Left cardiac atrium (tissue), 4 donors: ENCODE data around the gene COG7. TPM values are rescaled to one million over a fixed set of nuclear protein-coding genes. Genes with fewer than 3 reads are reported as not detected.
"Not testable (repeated sequence)": the region's sequence is repeated elsewhere in the genome, so short reads cannot be mapped to it uniquely, and the experiment has no call there.

ENCODE experiments used
- ATAC-seq, 2 donors: fragments of 200-7000 bp; cut with Tn5 transposase; one replicate each; pipeline ENCODE4 v1.9.1; 2020; ENCODE audit warnings: mild to moderate bottlenecking in 2 of 2, moderate library complexity in 2 of 2
- DNase-seq: peaks from one replicate; pipeline ENCODE4 v3.0.0-alpha.2; 2020
- intact Hi-C, 2 donors: fragments of 100-400 bp; cut with DNase I; formaldehyde crosslinking; loops; one replicate each; pipeline versions ENCODE4 v1.14.1 to v1.15.1; 2022 to 2023
- long read RNA-seq: library from polyadenylated mRNA; unstranded; transcript quantifications from one replicate; pipeline ENCODE4 v2.0.0, GENCODE V29; 2021
- total RNA-seq, 2 donors: library from RNA; stranded (reverse); fragmentation: NEBNext Ultra II Directional; extraction: Animal tissue kit (Norgen Biotek cat#: 25700); gene quantifications; one replicate each; pipeline ENCODE4 v1.2.1, GENCODE V29; 2021
- donor health status: DM: no; HTN: yes; CAD: no.
- donor health status: DM: no; HTN: yes; CAD: no; lungs with severe emphysema.
- donor health status: DM: yes; HTN: yes; CAD: no.
- donor health status: Dilated cardiomyopathy.

The COG7 gene
- 10 to 100 TPM; 11.3 TPM for total RNA-seq
- long read RNA-seq, transcript COG7-201 (17 exons, 2,926 nt), result major isoform, 9 of 12 reads
- long read RNA-seq, partial matches to known transcripts, result 1 of 12 reads
- long read RNA-seq, other reads (novel, unspliced or antisense), result 2 of 12 reads

DNA sequence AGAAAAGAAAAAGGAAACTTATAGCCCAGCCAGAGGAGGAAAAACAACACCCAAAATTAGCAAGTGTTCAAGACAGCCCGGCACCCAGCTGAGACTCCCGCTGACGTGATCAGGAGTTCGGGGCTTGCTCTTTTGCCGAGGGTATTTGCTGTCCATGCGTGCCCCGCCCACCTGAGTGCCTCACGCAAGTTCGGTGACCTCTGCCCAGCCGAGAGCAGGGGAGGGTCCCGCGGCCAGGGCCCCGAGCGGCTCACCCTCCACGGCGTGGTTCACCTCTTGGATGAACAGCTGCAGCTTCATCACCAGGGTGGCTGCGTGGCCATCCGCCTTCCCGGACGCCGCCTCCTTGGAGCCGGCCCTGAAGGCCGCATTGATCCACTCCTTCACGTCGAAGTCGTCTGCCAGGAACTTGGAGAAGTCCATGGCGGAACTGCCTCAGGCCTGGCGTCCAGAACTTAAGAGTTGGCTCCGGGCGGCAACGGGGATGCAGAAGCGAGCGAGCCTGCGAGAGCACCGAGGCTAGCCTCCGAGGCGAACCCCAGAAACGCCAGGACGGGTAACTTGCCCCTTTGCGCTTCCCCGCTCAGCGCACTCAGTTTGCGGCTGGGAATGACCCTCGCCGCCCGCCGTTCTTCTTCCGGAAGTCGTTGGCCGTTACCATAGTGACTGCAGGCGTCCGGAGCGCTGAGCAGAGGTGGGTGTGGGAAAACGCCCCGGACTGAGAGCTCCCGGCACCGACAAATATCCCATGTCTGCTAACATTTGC lies at the start of gene COG7:
TSS of gene COG7 (minus strand) at position 618 of the 766 bp plus-strand sequence. CDS start at position 423, 195 bp downstream.
- ATAC-seq (peak; percentile 97), DNase-seq (peak; percentile 92)
- intact Hi-C loops, result no loop called here

DNA sequence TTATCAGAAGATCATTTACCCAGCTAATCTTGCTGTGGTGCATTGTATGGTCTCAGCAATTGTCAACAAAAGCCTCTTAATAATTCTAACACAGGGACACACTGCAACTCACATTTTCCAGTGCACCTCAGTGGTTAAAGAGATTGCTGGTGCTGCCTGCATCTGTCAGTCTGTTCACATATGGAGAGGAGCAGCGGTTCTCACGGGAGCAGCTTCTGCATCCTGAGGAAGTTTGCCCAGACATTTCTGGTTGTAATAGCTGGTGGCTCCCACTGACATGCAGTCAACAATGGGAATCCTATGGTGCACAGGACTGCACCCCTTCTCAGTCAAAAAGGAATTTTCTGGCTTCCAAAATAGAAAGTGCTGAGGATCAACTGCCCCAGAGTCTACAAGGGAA lies 49.5 kb upstream of the COG7 start:
- DNase-seq, result no peak
- ATAC-seq, result no peak
- intact Hi-C loops, result no loop called here

DNA sequence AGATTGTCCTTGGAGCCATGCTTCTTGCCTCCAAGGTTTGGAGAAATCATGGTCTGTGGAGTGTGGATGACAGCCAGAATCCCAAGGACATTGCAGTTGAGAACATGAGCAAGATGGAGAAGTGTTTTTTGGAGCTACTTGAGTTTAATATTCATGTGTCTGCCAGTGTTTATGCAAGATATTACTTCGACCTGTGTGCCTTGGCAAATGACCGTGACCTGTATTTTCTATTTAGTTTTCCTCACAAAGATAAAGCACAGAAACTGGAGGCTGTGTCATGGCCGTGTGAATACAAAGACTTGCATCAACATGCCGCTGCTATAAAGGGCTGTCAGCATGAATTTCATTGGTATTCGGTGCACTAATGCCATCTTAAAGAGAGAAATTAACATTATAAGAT lies 48.3 kb upstream of the COG7 start:
- no peak for DNase-seq
- intact Hi-C loops, result no loop called here
- no peak for ATAC-seq

DNA sequence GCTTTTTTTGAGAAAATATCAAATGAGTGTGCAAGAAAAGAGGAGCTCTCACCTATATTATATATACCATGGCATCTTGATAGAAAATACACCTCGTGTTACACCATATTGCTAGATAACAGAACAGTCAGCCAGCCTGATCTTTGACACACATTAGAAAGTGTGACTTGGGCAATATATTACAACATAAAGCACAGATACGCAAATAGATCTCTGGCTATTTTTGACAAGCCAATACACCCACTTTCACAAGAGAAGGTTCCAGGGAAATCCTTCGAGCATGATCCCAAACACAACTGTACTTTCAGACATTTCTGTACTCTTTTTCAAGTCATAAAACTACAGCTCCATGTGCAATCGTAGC lies 47.9 kb upstream of the COG7 start:
- DNase-seq, result no peak
- no peak for ATAC-seq
- intact Hi-C loops, result no loop called here

DNA sequence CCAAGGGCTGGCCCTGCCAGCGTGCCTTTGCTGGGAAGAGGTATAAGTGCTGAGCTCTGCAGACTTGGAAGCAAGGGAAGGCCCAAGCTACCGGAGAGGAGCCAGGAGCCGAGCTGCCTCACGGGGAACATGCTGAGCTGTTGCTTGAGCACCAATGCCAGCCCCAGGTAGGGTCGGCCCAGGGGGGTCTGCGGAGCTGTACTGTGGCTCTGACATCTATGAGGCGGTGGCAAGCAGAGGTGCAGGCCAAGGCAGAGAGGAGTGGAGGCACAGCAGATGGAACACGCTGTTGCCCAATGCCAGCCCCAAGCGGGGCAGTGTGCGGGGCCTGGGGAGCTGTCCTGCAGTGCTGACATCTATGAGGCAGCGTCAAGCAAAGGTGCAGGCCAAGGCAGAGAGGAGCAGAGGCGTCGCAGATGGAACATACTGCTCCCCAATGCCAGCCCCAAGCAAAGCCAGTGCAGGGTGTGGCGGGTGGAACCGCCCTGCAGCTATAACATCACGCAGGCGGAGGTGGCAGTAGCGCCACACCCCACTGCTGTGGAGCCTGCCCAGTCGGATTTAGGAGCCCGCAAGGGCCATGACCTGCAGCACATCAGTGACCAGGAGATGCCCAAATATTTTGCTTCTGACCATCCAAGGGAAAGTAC lies 47.3 kb upstream of the COG7 start:
- ATAC-seq (no peak), DNase-seq (no peak)
- intact Hi-C loops, result no loop called here

DNA sequence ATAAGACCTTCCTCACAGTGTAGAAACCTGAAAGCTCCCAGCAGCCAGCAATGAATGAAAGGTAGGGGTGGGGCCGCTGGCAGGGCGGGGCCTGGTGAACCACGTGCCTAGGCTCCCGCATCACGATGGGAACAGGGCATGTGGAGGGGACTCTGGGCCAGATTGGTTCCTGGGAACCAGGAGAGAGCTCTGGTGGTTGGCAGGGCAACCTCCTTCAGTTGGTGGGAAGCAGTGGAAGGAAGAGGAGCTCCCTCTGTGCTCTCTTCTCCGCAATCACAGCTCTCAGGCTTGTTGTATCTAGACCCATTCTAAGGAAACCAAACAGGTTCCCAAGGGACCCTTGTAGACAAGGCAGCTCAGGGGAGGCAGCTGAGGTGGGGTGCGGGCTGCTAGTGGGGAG lies 46.8 kb upstream of the COG7 start:
- ATAC-seq (no peak), DNase-seq (no peak)
- intact Hi-C loops, result no loop called here

DNA sequence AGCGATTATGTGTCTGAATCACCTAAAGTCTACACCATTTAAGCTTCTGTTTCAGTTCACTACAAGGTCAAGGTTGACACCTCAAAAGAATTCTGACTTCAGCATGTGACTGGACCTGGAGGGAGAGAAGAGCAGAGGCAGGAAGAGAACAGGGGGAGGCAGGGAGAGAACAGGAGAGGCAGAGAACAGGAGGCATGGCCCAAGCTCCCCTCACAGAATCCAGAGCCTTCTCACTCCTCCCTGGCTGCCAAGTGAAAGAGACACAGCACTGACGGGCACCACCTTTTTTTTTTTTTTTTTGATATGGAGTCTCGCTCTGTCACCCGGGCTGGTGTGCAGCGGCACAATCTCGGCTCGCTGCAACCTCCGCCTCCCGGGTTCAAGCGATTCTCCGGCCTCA lies 45.9 kb upstream of the COG7 start:
- no peak for DNase-seq
- peak; percentile 44 to 51 for ATAC-seq
- intact Hi-C loops, result no loop called here

DNA sequence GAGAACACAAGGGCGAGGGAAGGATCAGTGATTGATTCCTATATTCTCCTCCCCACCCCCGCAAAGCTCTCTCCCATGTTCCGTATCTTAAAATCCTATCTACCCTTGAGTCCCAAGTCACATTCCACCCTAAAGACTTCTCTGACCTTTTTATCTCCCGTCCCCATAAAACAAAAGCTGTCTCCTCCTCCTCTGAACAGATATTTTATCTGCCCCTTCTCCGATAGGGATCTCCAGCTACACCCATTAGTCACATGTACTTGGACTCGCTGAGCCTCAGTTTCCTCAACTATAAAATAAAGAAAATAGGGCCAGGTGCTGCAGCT lies 44.5 kb upstream of the COG7 start:
- DNase-seq, result no peak
- no peak for ATAC-seq
- intact Hi-C loops, result no loop called here

DNA sequence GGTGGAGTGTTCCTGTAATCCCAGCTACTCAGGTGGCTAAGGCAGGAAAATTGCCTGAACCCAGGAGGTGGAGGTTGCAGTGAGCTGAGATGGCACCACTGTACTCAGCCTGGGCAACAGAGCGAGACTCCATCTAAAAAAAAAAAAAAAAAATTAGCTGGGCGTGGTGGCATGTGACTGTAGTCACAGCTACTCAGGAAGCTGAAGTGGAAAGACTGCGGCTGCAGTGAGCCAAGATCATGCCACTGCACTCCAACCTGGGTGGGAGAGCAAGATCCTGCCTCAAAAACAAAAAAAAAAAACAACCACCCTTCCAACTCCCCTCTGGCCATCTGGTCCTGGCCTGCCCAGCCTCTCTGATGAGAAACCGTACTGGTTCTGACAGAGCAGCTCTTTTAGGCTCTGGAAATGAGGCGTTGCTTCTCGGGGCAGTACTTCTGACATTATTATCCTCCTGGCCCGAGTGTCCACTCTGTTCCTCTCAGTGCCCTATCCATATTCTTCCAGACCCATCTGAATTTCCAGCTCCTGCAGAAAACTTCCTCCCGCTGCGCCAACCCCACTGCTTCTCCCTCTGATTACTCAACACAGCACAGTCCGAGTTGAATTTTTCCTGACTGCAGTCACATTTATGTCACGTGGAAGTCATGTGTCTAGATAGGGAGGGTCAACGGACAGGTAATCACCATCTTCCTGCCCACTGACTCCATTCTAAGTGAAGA lies 44.0 kb upstream of the COG7 start:
- intact Hi-C loops, result no loop called here
- ATAC-seq (peak; percentile 41 to 62), DNase-seq (no peak)

DNA sequence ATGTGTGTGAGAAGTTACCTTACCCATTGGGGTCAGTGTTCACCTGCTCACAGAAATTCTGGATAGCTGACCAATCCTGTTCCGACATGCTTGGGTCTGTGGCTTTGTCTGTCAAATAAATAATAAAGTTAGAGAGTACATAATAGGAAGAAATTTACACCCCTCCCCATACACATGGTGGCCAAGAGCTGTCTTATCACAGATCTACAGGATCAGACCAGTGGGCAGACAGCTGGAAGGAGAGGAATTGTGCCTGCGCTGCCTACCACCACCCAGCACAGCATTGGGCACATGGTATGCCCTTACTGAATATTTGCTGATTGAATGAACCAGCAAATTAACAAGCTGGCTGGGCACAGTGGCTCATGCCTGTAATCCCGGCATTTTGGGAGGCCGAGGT lies 42.7 kb upstream of the COG7 start:
- ATAC-seq (no peak), DNase-seq (no peak)
- intact Hi-C loops, result no loop called here

DNA sequence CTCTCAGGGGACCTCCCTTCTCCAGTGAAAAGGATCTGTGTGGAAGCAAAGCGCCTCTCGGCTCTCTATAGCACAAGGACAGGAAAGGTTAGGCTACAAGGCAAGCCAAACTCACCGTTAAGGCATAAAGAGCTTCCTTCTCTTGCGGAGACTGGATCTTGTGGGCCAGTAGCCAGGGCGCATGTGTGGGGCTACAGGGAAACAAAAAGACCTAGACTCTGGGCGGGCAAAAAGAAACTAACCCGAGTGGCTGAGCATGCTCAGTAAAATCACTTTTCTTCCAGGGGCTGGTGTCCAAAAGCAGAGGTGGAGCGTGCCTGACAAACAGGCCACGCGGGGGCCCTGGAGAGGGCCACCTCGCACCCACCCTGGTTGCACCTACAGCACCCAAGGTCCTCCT lies 41.2 kb upstream of the COG7 start:
- intact Hi-C loops, result no loop called here
- DNase-seq (no peak), ATAC-seq (no peak)

DNA sequence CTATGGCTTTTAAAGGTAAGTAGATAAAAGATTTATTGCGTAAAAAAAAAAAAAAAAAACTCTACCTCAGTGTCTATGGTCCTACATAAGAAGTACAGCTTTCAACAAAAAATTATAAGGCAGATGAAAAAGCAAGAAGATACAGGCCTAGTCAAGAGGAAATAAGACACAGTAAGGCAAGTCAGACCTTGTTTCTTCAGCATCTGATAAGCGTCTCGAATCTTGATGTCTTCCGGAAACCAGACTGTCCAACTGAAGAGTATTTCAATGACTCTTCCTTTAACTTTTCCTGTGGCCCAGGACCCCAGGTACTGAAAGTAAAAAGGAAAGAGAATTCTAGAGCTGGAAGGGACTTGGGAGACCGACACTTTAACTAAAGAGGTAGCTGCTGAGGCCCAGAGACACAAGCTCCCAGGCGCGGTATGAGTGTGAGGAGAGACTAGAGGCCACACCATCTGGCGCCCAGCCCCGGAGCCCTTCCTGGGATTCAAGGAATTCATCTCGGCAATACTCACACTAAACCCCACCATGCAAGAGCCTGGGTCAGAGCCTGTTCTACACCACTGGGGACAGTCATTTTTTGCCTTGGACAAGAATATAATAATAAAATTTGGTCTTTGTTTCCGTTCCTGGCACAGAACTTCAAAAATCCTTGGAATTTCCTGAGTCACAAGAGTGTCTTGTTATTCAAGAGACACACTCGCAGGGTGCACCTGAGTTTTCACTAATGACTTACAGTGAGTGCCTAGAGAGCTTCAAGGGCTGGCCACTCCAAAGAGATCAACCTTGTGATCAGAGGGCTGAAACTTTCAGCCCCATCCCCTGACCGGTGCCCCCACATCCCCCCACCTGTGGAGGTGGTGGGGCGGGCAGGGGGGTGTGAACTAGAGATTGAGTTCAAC lies 38.8 kb upstream of the COG7 start:
- no peak for DNase-seq
- intact Hi-C loops, result no loop called here
- ATAC-seq, result no peak

DNA sequence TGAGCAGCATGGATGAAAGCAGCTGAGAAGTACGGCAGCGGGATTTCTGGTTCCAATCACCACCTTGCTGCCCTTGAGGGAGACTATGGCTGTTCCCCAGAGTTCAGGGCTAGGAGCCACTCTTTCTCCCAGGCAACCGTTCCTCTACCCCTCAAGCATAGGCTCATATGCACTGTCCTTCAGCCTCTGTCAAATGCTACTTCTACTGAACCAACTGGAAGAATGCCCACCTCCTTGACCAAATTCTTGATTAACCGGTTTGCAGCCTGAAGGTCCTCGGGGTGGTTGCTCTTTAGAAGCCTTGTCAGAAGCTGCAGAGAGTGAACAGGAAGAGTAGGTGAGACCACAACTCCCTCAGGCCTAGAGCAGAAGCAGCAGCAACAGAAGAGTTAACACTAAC lies 33.5 kb upstream of the COG7 start:
- no peak for ATAC-seq

DNA sequence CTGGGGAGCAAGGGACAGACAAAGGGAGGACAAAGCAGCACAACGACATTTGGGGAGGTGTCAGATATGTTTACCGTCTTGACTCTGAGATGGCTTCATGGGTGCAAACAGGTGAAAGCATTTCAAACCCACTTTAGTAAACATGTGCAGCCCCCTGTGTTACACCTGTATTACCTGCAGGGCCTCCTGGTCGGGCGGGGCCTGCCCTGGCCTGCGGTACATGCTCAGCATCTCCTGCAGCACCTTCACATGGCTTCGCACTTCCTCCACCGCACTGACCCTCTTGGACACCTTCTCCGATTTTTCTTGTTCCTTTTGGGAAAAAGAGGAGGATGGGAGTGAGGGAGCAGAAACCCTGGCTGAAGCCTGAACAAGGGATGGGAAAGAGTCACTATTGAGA lies 32.9 kb upstream of the COG7 start:
- intact Hi-C loops, result no loop called here
- DNase-seq, result no peak
- no peak for ATAC-seq

More for the DNA sequence above, 33.5 kb upstream of the COG7 start:
- intact Hi-C loops, result no loop called here
- DNase-seq, result no peak

DNA sequence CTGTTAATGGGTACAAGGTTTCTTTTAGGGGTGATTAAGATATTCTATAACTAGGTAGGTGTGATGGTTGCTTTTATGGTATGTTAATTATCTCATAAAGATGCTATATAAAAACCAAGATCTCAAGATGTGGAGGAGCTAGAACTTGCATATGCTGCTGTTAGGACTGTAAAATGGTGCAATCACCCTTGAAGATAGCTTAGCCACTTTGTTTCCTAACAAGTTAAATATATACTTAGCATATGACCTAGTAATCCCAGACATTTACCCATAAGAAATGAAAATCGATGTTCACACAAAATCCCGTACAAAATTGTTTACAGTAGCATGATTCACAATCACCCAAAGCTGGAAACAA lies 32.2 kb upstream of the COG7 start:
- intact Hi-C loops, result no loop called here
- no peak for ATAC-seq
- no peak for DNase-seq

DNA sequence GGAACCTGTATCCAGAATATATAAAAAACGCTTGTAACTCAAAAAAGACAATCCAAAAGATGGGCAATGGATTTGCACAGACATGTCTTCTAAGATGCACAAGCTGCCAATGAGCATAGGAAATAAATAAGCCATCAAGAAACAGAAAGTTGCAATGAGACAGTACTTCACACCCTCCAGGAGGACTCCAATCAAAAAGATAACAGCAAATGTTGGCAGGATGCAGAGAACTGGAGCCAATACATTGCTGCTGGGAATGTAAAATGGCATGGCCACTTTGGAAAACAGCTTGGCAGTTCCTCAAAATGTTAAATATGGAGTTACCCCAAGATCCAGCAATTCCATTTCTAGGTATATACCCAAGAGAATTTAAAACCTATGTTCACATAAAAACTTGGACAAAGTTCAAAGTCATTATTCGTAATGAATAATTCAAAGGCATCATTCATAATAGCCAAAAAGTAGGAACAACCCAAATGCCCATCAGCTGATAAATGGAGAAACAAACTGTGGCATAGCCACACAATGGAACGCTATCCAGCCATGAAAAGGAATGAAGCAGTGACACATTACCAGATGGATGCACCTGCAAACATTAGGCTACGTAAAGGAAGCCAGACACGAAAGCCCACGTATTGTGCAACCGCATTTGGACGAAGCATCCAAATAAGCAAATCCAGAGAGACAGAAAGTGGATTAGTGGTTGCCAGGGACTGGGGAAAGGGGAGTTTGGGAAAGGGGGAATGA lies 31.7 kb upstream of the COG7 start:
- intact Hi-C loops, result no loop called here
- DNase-seq (no peak), ATAC-seq (peak; percentile 19 to 43)

DNA sequence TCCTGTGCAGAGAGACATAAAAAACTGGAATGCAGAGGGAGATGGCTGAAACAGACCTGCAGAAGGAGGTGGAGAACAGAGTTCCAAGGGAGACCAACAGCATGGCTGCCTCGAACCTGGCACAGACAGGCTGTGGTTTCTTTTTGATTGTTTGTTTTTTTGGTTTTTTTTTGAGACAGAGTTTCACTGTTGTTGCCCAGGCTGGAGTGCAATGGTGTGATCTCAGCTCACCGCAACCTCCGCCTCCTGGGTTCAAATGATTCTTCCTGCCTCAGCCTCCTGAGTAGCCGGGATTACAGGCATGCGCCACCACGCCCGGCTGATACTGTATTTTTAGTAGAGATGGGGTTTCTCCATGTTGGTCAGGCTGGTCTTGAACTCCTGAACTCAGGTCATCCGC lies 30.5 kb upstream of the COG7 start:
- intact Hi-C loops, ATAC-seq, DNase-seq: not testable (repeated sequence)

DNA sequence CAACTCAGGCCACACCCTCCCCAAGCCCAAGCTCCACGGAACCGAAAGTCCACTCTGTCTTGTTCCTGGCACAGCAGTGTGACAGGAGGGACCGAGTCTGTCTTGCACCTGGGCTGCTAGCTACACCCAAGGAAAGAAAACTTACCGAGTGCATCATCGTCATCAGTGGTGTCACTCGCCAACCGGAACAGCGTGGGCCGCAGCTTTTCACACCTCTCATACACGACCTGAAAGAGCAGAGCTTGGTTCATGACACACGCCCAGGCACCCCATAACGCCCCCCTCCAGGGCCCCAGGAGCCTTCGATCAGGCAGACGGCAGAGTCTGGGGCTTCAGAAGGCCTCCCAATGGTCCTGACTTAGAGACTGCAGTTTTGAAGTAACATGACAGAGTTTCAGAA lies 29.8 kb upstream of the COG7 start:
- peak in 1 of 2 donors; percentile 46 for ATAC-seq
- intact Hi-C loops, result no loop called here
- DNase-seq, result no peak

DNA sequence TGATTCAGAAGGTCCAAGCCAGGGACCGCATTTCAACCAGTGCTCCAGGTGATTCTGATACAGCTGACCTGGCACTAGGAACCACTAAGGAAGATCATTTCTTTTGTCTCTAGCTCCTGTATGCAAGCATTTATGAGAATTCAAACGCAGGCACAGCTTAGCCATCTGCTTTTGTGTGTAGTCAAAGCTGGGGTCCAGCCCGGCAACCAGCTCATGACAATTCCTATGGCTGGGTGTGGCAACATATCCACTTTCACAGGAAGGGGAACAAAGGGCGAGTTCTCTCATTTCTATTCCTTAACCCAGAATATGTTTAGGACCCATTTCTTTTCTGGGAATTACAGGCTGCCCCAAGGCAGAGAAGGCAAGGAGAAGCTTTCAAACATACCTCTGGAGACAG lies 27.3 kb upstream of the COG7 start:
- intact Hi-C loops, result no loop called here
- ATAC-seq, result no peak
- no peak for DNase-seq
